Activated CD4-positive, alpha-beta T cell treated with anti-CD3 and anti-CD28 coated beads, Interleukin-2, amount 50 U/mL, for 16 hours (primary cell): Measurements from ENCODE around the gene PSMD14.

ENCODE experiments used
- DNase-seq: peaks from one replicate; pipeline ENCODE4 v3.0.0-alpha.2; 2020

PSMD14 gene

DNA sequence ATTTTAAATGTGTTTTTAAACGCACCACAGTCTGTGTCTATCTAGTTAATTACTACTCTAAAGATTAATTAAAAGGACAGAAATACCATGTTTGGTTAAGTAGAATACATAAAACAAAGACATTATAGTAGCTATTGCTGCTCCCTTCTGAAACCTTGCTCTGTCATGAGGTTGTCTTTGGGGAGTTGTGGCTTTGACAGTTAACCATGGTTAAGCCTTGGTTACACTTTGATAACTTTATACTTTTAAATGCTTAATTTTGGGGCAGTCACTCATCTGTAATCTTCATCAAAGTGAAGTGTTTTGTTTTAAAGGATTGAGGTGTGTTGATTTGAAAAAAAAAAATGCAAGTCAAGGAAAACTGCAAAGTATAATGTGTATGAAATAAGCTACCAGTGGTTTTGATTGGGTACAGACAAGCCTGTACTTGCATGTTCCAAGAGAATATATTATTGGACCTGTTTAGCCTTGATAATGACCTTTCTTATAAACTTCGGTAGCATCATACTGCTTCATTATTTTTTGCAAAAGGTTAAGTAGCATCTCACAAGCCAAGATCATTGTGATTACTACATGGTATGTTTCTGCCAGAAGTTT lies 78.1 kb downstream of the PSMD14 start:
- no peak for DNase-seq

DNA sequence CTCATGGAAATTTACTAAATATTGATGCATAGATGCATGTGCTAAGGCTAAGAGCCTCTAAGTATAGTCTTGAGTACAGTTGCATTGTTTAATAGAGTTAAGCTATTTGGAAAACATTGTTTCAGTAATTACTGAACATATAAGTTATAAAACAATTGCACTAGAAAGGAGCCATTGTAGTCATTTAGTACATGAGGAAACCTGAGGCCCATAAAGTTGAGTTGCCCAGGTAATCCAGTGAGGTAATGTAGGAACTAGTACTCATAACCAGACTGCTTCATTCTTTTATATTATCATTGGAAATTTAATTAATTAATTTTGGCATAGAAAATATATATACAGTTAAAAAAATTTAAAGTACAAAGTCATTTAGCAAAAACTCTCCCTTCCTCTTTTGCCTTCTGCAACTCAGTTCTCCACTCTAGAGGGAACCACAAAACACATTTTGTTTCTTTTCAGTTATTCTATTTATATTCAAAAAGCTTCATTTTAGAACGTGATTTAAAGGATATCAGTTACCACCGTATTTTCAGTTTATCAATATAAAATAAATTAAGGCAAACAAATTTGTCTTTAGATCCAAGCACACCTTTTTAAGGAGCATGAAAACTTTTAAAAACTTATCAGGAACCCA lies 80.0 kb downstream of the PSMD14 start:
- DNase-seq, result no peak

DNA sequence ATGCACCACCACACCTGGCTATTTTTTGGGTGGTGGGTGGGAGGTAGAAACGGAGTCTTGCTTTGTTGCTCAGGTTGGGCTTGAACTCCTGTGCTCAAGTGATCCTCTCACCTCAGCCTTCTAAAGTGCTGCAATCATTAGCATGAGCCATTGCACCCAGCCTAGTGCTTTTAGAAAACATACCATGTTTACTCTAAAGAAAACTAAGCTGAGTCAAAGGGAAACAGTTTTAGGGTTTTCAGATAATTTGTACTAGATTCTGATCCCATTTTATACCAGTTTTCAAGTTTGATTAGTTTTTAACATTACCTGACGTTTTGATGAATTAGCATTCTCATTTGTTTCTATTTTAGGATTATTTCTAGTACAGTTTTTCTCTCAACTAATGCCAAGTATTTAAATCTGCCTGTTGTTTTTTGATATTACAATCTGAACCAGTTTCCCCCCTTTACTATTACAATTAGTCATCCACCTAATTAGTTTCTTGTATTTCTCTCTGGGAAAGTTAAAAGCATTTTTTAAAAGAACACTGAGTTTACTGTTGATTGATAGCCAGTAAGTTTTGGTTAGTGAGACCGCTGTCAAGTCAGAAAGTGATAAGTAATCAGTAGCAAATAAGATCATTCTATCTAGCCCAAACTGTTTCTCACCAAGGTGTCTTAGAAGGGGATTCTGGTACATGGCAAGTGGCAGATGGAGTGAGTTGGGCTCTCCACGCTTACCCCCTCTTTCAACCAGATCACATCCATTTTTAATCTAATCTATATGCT lies 83.7 kb downstream of the PSMD14 start:
- peak; percentile 43 for DNase-seq

DNA sequence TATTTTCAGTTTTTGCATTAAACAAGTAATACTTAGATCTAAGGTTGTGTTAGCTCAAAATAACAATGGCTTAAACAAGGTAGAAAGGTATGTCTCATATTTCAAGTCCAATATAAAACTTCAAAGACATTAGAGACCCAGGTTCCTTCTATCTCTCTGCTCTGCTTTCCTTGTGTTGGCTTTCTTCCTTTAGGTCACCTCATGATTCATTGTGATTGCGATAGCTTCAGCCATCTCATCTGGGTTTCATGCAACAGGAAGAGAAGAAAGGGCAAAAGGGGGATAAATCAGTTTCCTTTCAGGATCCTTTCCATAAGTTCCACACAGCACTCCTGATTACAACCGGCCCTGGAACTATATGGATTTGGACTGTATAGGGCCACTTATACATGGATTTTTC lies 91.9 kb downstream of the PSMD14 start:
- no peak for DNase-seq

DNA sequence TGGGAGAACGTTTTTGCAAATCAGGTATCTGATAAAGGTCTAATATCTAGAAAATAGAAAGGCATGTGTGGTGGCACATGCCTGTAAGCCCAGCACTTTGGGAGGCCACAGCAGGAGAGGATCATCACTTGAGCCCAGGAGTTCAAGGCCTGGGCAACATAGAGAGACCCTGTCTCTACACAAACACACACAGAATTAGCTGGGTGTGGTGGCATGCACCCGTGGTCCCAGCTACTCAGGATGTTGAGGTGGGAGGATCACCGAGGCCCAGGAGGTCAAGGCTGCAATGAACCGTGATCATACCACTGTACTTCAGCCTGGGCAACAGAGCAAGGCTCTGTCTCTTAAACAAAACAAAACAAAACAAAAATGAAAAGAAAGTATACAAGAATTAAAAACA lies 94.1 kb downstream of the PSMD14 start:
- no peak for DNase-seq

DNA sequence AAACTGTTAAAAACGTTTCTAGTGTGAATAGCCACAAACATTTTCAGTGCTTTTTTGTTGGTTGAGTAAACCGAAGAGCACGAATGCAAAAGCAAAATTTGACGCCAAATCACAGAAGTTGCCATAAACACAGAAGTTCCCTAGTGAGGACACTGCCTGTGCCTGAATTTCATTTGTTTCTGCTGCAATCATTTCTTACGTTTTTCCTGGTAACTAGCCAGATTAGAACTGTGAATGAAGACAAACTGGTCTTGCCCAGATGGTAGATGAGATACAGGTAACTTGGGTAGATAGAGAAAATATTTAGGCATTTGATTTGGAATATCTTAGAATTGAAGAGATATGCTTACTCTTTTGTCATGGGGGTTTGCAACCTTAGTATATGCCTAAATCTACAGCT lies 98.1 kb downstream of the PSMD14 start:
- no peak for DNase-seq

DNA sequence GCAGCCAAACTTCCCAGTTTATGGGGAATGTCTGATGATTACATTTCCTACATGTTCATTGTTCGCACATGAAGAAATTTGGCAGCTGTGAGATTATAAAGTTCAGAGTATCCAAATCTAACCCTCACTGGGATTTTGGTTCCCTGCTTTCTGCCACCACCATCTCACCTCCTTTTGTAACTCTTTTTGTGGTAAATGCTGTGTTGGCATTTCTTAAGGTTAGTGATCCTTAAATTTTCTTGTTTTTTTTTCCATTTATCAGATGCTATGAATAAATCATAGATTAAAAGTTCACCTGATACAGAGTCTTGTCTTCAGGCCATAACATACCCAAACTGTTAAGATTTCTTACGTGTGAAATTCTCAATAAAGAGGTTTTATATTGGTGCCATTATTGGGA lies 99.4 kb downstream of the PSMD14 start:
- no peak for DNase-seq

DNA sequence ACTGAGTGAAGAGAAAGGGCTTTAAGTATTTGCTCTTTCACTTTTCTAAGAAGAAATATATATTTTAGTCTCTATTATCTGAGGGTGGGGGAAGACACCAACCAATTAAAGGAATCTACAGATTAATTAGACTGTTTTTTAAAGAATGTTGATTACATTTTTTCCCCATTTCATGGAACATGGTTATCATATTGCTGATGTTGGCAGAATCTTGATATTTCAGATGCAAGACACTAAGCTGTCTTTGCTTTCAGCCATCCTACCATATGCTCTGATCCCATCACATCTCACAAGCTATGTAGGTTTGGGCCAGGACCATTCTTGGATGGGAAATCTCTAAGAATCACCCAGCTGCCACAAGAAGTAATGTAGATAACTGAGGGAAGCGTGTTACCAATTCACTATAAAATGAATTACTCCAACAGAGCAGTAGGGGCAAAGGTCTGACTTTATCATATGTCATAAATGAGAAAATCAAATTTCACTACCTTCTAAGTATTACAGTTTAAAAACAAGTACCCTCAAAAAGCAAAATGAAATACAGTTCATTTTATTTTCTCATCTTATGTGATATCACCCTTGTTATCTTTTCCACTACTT lies 101.2 kb downstream of the PSMD14 start:
- DNase-seq, result no peak

DNA sequence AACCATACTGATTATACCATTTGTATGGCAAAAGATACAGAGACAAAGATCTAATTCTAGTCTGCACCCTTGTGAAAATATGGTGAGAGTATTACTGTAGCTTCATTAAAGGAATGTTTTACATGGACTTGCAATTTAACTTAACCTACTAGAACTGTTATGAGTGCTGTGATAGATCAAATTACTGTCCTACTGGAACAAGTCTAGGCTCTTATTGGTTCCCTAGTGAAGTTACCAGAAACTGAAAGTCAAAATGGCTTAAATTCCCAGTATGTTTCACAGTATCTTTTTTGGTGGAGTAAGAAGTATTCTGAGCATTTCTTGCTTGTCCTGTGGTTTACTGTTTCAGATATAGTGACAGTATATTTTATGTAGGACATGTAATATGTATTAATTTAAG lies 104.1 kb downstream of the PSMD14 start:
- no peak for DNase-seq

DNA sequence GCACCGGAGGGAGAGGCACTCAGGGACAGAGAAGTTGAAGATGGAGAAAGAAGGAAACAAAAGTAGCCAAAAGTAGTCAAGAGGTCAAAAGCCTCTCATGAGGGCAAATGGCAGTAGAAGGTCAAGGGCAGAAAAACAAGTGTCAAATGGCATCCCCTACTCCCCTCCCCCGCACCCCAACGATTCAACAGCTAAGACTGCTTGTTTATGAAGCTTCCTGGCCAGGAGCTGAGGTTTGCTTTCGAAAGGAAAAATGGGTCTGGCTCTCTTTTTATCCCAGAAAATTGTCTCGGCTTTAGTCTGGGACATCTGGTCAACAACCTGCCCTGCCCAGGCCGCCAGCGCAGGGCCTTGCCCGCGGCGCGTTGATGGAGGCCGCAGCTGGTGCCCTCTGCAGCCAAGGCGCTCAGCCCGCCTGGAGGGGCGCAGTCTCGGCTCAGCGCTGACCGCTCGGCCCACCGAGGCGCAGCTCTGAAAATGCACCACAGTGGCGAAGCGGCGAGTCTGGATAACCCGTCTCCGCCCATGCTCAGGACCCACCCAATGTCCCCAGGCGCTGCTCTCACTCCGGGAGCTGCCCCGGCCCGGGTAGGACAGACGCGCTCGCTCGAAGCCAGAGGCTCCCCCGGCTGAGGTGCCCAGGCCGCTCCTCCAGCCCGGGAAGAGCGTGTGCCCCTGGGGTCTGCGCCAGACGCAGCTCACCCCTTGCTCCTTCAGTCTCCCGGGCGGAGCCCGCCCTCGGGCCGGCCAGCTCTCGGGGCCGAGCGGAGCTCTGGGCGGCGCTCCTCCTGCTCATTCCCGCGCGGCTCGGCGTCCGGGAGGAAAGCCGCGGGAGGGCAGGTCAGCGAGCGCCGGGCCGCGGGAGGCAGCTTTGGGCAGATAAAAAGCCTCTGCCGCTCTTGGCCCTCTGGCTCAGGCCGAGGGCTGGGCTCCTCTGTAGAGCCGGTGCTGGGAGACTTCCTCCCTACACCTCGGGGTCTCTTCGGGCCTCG lies 106.1 kb downstream of the PSMD14 start:
- no peak for DNase-seq

DNA sequence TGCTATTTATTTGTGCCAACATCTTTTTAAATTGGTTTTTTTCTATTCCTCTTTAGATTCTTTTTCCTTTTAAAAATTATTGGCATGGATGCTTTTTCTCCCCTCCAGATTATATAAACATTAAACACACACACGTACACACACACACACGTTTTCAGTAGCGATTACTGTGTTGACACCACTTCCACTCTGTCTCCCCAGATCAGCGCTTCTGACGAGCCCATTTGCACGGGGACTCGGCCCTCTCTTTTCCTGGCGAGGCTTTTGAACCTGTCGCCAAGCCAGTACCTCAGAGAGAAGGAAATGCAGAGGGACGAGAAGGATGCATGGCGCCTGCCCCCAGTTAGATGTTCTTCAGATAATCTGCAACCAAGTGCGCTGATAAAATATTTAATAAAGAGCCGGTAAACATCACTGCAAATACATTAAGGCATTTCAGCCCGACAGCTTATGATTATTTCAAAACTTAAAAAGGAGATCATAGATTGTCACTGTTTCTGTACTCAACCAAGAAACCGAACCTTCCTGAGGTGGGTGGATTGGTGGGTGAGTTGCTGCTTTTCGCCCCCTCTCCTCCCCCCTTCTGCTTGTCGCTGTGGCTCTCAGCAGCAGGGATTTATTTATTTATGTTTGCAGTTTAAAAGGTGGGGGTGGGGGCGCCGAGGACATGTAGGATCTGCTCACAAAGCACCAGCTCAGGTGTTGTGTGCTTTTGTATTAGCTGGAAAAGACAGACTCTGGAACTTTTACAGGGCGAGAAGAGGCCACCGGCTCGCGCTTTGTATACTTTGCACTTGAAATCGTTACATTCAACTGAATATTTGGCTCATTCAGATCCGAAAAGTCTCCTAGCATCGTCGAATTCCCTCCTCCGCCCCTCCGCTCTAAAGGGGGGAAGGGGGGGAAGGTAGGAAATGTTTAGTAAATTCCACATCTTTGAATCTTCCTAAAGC lies 107.1 kb downstream of the PSMD14 start:
- DNase-seq, result no peak

DNA sequence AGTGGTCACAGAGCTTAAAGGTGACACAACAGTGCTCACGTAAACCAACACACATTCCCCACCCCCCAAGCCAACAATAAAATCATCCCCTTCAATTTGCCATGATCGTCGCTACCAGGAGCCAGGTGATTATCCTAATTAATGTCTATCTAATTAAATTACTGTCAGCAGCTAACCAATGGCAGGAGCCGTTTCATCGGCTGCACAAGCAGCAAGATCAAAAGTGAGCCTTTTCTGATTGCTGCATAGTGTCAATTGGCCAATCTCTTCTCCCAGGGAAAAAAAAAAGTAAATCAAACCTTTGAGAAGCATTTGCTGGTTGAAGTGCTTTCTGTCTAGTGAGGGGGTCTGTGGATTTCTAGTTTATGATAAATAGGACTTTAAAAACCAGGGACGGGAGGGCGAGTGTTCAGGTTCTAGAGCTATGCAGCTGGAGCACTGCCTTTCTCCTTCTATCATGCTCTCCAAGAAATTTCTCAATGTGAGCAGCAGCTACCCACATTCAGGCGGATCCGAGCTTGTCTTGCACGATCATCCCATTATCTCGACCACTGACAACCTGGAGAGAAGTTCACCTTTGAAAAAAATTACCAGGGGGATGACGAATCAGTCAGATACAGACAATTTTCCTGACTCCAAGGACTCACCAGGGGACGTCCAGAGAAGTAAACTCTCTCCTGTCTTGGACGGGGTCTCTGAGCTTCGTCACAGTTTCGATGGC lies 107.9 kb downstream of the PSMD14 start, which contains the start of gene TBR1:
TSS of gene TBR1 (plus strand) at position 311 of the 721 bp plus-strand sequence. CDS start at position 425, 114 bp downstream.
- DNase-seq, result no peak

DNA sequence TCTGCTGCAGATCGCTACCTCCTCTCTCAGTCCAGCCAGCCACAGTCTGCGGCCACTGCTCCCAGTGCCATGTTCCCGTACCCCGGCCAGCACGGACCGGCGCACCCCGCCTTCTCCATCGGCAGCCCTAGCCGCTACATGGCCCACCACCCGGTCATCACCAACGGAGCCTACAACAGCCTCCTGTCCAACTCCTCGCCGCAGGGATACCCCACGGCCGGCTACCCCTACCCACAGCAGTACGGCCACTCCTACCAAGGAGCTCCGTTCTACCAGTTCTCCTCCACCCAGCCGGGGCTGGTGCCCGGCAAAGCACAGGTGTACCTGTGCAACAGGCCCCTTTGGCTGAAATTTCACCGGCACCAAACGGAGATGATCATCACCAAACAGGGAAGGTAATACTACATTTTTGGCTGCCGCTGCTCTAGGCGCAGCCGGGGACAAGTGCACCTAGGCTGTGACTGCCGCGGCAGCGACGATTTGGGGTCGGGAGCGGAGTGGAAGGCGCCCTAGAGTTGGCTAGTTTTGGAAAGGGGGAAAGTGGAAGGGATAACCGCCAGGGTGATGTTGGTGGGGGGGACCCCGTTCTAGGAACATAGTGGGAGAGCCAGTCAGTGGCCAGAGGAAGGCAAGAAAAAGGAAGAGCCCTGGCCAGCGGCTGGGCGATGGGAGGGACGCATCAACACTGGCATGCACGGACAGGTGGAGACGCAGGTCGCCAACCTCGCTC lies 108.6 kb downstream of the PSMD14 start:
- DNase-seq, result no peak

DNA sequence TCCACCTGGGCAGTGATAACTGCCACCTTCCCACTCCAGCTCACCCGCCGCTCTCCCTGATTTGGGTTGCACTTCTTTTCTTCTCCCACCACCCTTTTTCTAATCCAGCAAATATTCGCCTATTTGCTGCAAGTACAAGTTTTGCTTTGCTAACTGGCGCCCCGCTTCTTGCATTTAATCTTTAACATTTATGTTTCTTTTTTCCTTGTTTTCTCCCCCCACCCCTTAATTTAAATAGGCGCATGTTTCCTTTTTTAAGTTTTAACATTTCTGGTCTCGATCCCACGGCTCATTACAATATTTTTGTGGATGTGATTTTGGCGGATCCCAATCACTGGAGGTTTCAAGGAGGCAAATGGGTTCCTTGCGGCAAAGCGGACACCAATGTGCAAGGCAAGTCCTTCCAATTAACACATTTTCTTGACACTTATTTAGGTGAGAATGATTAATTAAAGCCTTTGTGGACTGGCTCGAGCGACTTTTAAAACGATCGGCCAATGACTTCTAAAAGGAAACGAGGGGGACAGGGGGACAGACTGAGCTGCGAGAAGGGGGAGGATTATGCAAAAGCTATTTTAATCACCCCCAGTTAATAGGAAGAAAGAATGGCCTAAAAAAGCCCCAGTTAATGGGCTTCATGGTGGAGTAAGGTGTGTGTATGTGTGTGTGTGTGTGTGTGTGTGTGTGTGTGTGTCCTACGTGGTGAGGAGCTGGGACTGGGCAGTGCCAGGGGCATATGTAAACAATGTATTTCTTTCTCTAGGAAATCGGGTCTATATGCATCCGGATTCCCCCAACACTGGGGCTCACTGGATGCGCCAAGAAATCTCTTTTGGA lies 109.4 kb downstream of the PSMD14 start:
- DNase-seq, result no peak

DNA sequence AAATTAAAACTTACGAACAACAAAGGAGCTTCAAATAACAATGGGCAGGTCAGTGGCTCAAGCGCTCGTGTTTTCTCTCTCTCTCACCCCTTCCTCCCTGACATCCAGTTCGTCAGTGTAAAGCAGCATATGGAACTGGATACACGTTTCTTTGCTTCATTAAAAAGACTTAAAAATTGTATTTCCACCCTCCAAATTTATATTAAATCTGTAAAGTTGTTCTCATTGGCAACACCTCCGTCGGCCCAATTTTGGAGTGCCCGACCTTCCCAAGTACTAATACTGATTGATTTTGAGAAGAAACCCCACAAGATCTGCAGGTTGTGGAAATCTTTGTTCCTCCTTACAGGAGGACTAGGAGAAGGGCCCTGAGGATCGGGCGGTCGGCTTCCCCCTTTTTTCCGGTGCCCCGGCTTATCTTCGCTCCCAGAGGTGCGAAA lies 110.1 kb downstream of the PSMD14 start:
- no peak for DNase-seq

DNA sequence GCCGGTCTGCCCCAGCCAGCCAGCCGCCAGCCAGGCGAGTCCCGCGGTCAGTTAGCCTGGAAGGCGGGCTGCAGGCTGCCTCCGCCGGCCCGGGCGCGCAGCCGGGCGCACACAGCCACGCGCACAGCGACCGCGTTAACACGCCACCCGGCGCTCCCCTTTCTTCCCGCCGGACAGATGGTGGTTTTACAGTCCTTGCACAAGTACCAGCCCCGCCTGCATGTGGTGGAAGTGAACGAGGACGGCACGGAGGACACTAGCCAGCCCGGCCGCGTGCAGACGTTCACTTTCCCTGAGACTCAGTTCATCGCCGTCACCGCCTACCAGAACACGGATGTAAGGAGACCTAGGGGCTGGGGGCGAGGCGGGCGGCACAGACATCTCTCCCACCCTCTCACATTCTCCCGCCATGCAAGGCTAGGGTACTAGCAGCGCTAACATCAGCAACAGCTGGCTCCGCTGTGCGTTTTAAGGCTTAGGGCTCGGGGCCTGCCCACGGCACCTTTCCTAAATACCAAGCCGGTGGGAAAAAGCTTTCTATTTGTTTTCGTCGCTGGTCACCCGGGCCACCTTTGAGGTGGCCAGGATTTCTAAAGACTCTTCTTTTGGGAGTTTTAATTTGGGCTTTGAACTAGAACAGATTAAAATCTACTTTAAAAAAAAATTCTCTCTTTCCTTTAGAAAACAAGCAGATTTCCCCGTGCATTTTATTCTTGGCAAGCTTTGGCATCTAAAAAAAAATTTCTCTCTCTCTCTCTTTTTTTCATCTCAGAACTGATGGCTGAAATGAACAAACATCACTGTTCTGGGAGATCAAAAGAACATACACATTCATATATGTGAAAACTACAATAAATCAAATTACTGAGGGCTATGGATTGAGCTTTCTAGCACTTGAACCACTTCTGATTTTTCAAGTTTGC lies 110.8 kb downstream of the PSMD14 start:
- no peak for DNase-seq

DNA sequence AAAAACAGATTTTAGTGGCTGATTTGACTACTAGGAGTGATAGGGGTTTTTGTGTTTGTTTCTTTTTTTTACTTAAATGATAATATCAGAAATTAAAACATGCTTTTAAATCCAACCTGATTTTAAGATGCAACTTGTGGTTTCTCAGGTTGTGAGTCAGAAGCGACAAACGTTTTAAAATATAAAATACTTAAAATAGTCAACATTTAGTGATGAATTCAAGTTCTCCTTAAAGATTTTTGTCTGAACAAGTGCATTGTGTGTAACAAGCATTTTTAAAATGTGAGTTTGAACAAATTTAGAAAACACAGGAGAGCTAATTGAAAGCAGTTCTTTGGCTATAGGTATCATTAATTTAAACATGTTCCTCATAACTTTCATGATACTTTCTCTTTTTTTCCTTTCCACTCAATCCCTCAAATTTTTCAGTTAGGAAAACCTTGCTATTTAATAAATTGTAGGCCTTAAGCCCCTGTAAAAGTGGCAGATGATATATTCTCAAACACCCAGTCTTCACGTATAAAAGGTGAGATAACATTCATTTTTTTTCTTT lies 111.5 kb downstream of the PSMD14 start:
- no peak for DNase-seq
